Endothelial cell of umbilical vein (primary cell): ENCODE data around the gene PER1. TPM values are rescaled to one million over a fixed set of nuclear protein-coding genes. Genes with fewer than 3 reads are reported as not detected.

Experiments used
- BruUV-seq: library from RNA; stranded (reverse); fragments of 400-500 nt; replicated peaks from 2 replicates; lab custom pipeline; 2021; lab: Mats Ljungman, UMichigan
- CTCF ChIA-PET: fragments of 300-600, 350-600 bp; sonication (Branson Sonifier 250); formaldehyde crosslinking; loops from one replicate; lab custom pipeline; 2021; ENCODE audit warnings: antibody characterized with exemption, inconsistent platforms; lab: Charles Lee
- POLR2A ChIA-PET: fragments of 300-600, 350-600 bp; sonication (Branson Sonifier 250); formaldehyde crosslinking; loops from one replicate; lab custom pipeline; 2021; ENCODE audit warnings: antibody characterized with exemption, inconsistent platforms; lab: Charles Lee
- DNase-seq: peaks from one replicate; pipeline ENCODE4 v3.0.0-alpha.2; 2011; ENCODE audit warnings: low read depth, low spot score
- FAIRE-seq: peaks from 2 replicates; lab custom pipeline; 2011; peaks lifted over from hg19 to GRCh38; lab: Jason Lieb, UNC
- H2AFZ ChIP-seq: 2 replicates; pipeline ENCODE4 v1.6.0; 2012; ENCODE audit warnings: low read depth, low read length, control low read depth, inconsistent platforms
- H3K27ac ChIP-seq: 2 replicates; pipeline ENCODE4 v1.5.1; 2011; ENCODE audit warnings: low read depth, mild to moderate bottlenecking, control low read depth, low read length, moderate library complexity; ENCODE audit not compliant: insufficient read depth
- H3K27me3 ChIP-seq, 2 experiments: 2 replicates each; pipeline versions ENCODE4 v1.6.0 to v1.6.1; 2011; ENCODE audit warnings: low read length in 2 of 2, mixed read lengths in 1 of 2; ENCODE audit not compliant: control insufficient read depth in 2 of 2, insufficient read depth in 2 of 2
- H3K36me3 ChIP-seq, 2 experiments: 2 replicates in 1 of 2; 3 replicates in 1 of 2; pipeline ENCODE4 v1.5.1; 2011; ENCODE audit warnings: low read length in 2 of 2, mild to moderate bottlenecking in 1 of 2, moderate library complexity in 1 of 2; ENCODE audit not compliant: control insufficient read depth in 2 of 2, insufficient read depth in 2 of 2; ENCODE audit errors: extremely low read depth in 1 of 2
- H3K4me1 ChIP-seq: 3 replicates; pipeline ENCODE4 v1.5.1; 2011; ENCODE audit warnings: mild to moderate bottlenecking, low read length; ENCODE audit not compliant: control insufficient read depth, insufficient read depth; ENCODE audit errors: extremely low read depth
- H3K4me2 ChIP-seq: 2 replicates; pipeline ENCODE4 v1.6.1; 2011; ENCODE audit warnings: low read length, control low read depth, mixed read lengths; ENCODE audit not compliant: insufficient read depth
- H3K4me3 ChIP-seq, 3 experiments: fragments of 200-600 bp in 1 of 3; sonication (generic), shearing (Covaris generic) in 1 of 3; replicated peaks in 1 of 3; 2 replicates each; pipeline ENCODE4 v1.5.1; 2011 to 2016; ENCODE audit warnings: control low read depth in 3 of 3, low read length in 3 of 3, mild to moderate bottlenecking in 2 of 3, inconsistent platforms in 1 of 3, low read depth in 1 of 3, moderate library complexity in 1 of 3; ENCODE audit not compliant: insufficient read depth in 1 of 3
- H3K79me2 ChIP-seq: 2 replicates; pipeline ENCODE4 v1.6.0; 2012; ENCODE audit warnings: low read length, inconsistent platforms; ENCODE audit not compliant: control insufficient read depth, insufficient read depth
- H3K9ac ChIP-seq: replicated peaks from 2 replicates; pipeline ENCODE3; 2011; ENCODE audit warnings: low read length, control low read depth; ENCODE audit not compliant: insufficient read depth; ENCODE audit errors: extremely low read depth
- H3K9me1 ChIP-seq: replicated peaks from 3 replicates; pipeline ENCODE4 v1.6.0; 2011; ENCODE audit warnings: mild to moderate bottlenecking, low read length; ENCODE audit not compliant: control insufficient read depth, insufficient read depth; ENCODE audit errors: extremely low read depth
- H3K9me3 ChIP-seq: replicated peaks from 2 replicates; pipeline ENCODE4 v1.5.1; 2012; ENCODE audit warnings: low read length, inconsistent platforms; ENCODE audit not compliant: control insufficient read depth, insufficient read depth
- H4K20me1 ChIP-seq: replicated peaks from 2 replicates; pipeline ENCODE3; 2011; ENCODE audit warnings: mild to moderate bottlenecking, low read length; ENCODE audit not compliant: control insufficient read depth, insufficient read depth; ENCODE audit errors: extremely low read depth
- CTCF ChIP-seq, 2 donors: IDR thresholded peaks; 1 replicate in 1 of 2; 2 replicates in 1 of 2; pipeline ENCODE4 v1.5.1; 2011; ENCODE audit warnings: low read length in 2 of 2, mild to moderate bottlenecking in 2 of 2, moderate library complexity in 2 of 2, control low read depth in 1 of 2, inconsistent platforms in 1 of 2, low read depth in 1 of 2; ENCODE audit not compliant: insufficient read depth in 1 of 2; ENCODE audit errors: extremely low read depth in 1 of 2
- EZH2 ChIP-seq: IDR thresholded peaks from 2 replicates; pipeline ENCODE4 v1.6.1; 2012; ENCODE audit warnings: borderline replicate concordance, low read depth, mild to moderate bottlenecking, moderate library complexity, low read length, inconsistent platforms; ENCODE audit not compliant: severe bottlenecking
- FOS ChIP-seq: IDR thresholded peaks from 2 replicates; pipeline ENCODE4 v1.6.1; 2011; ENCODE audit warnings: mild to moderate bottlenecking, low read length, moderate library complexity, borderline replicate concordance; ENCODE audit not compliant: insufficient read depth
- GATA2 ChIP-seq: IDR thresholded peaks from 2 replicates; pipeline ENCODE4 v1.7.0; 2011; ENCODE audit warnings: low read depth, mild to moderate bottlenecking, moderate library complexity, mixed read lengths, low read length; ENCODE audit not compliant: insufficient read length, insufficient read depth
- JUN ChIP-seq: IDR thresholded peaks from 2 replicates; pipeline ENCODE4 v1.6.1; 2011; ENCODE audit warnings: borderline replicate concordance, low read depth; ENCODE audit not compliant: insufficient read length, insufficient read depth
- MYC ChIP-seq: IDR thresholded peaks from one replicate; pipeline ENCODE4 v1.6.1; 2011; ENCODE audit warnings: mild to moderate bottlenecking, low read depth, low read length
- POLR2A ChIP-seq: IDR thresholded peaks from 2 replicates; pipeline ENCODE4 v1.6.1; 2012; ENCODE audit warnings: low read depth, mild to moderate bottlenecking, control low read depth, low read length
- POLR2AphosphoS5 ChIP-seq: IDR thresholded peaks from 2 replicates; pipeline ENCODE4 v1.6.1; 2012; ENCODE audit warnings: low read depth, mild to moderate bottlenecking, control low read depth, low read length, moderate library complexity; ENCODE audit not compliant: insufficient read depth
- dilution Hi-C: fragments of 300-500 bp; cut with MboI; formaldehyde crosslinking; loops from one replicate; pipeline ENCODE4 v1.15.0; 2019; ENCODE audit warnings: low sequenced_read_pairs; ENCODE audit not compliant: extremely low pct_ligation_motif_present
- intact Hi-C: fragments of 100-400 bp; cut with micrococcal nuclease; formaldehyde crosslinking; loops from one replicate; pipeline ENCODE4 v1.10.0; 2022
- polyA plus RNA-seq, 4 experiments: library from polyadenylated mRNA; depleted of rRNA in 3 of 4; stranded (reverse) in 3 of 4; unstranded in 1 of 4; fragments of >200 nt; gene quantifications; 2 replicates each; pipeline versions ENCODE4 v1.2.1 to v1.2.3, GENCODE V29; 2011 to 2012; ENCODE audit warnings: missing spikeins in 1 of 4
- total RNA-seq: library from RNA; stranded (reverse); gene quantifications from 2 replicates; pipeline ENCODE4 v1.2.3, GENCODE V29; 2021
- TF ChIP-seq, protein P1 (sequence below): IDR thresholded peaks from 2 replicates; pipeline ENCODE4 v1.6.1; 2011; ENCODE audit not compliant: insufficient read depth, insufficient read length

The PER1 gene
- total and polyA plus RNA-seq, 2 donors (not counting 3 experiments of a cell fraction or from before 2014, with no cell fraction given), result 12.1 to 32.1 TPM

DNA sequence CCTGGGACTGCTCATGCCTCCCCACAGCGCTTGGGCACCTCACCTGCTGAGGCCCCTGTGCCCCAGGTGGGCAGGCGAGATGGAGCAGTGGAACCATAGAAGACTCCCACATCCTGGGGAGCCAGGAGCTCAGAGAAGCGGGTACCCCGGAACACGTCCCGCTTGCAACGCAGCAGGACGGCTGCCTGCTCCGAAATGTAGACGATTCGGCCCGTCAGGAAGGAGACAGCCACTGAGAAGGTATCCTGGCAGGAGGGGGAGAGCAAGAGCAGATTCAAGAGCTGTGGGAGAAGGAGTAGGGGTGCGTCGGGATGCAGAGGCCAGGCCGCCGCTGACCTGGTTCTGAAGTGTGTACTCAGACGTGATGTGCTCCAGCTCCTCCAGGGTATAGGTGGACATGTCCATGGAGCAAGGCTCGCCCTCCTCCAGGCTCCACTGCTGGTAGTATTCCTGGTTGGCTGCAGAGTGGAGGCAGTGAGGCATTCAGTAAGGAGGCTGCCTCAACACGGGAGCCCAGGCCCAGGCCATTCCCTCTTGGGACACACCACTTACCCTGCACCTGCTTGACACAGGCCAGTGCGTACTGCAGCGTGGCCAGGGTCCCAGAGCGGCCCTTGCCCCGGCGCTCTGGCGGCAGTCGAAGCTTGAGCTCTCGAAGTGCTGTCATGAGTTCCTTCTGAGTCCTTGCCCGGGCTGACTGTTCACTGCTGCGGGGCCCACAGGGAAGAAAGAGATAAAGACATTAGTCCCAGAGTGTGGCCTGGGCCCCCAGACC lies 2.6 kb downstream of the PER1 start:
- no TSS peak for BruUV-seq
- CTCF ChIA-PET, result interaction anchor here (3.6 kb wide), 1 partner anchor 9 kb away, joined by 28 read pairs; no protein-coding TSS in a partner anchor
- TF ChIP-seq, protein P1, sequence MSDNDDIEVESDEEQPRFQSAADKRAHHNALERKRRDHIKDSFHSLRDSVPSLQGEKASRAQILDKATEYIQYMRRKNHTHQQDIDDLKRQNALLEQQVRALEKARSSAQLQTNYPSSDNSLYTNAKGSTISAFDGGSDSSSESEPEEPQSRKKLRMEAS, result no peak
- TF ChIP-seq POLR2A (no peak), CTCF (IDR thresholded peaks at IDR 0.05; ENCODE audit: extremely low read depth in 1 of 2, insufficient read depth in 1 of 2, low read depth in 1 of 2, low read length in 2 of 2) (no peak), POLR2AphosphoS5 (no peak), EZH2 (no peak), MYC (no peak), JUN (no peak), FOS (no peak), GATA2 (no peak)
- no peak for FAIRE-seq
- H3K9ac ChIP-seq, result no peak overlapping the region
- no peak overlapping the region for H3K4me2 ChIP-seq
- no peaks in the 10 kb centered on the region for H4K20me1 ChIP-seq
- H3K27ac ChIP-seq, result no peak overlapping the region
- peaks cover 30% of the 10 kb centered on the region for H3K4me1 ChIP-seq
- H3K4me3 ChIP-seq, result no peak overlapping the region
- peaks cover 2 to 49% of the 10 kb centered on the region in 2 experiments for H3K36me3 ChIP-seq
- no peak overlapping the region for H2AFZ ChIP-seq
- no peaks in the 10 kb centered on the region for H3K9me3 ChIP-seq
- intact Hi-C loops (no loop called here), dilution Hi-C loops (no loop called here)
- H3K79me2 ChIP-seq, result peaks cover 5% of the 10 kb centered on the region
- no peak for DNase-seq
- no peaks in the 10 kb centered on the region for H3K27me3 ChIP-seq
- H3K9me1 ChIP-seq, result no peaks in the 10 kb centered on the region
- POLR2A ChIA-PET, result no interaction called here
